GM18909 (cell line): ENCODE measurements around the gene C1QL2.

Source experiments
- ATAC-seq: cut with Tn5 transposase; IDR thresholded peaks from one replicate; pipeline ENCODE4 v1.9.1; 2021; ENCODE audit warnings: mild to moderate bottlenecking; ENCODE audit not compliant: unreplicated experiment, poor library complexity

C1QL2 gene

DNA sequence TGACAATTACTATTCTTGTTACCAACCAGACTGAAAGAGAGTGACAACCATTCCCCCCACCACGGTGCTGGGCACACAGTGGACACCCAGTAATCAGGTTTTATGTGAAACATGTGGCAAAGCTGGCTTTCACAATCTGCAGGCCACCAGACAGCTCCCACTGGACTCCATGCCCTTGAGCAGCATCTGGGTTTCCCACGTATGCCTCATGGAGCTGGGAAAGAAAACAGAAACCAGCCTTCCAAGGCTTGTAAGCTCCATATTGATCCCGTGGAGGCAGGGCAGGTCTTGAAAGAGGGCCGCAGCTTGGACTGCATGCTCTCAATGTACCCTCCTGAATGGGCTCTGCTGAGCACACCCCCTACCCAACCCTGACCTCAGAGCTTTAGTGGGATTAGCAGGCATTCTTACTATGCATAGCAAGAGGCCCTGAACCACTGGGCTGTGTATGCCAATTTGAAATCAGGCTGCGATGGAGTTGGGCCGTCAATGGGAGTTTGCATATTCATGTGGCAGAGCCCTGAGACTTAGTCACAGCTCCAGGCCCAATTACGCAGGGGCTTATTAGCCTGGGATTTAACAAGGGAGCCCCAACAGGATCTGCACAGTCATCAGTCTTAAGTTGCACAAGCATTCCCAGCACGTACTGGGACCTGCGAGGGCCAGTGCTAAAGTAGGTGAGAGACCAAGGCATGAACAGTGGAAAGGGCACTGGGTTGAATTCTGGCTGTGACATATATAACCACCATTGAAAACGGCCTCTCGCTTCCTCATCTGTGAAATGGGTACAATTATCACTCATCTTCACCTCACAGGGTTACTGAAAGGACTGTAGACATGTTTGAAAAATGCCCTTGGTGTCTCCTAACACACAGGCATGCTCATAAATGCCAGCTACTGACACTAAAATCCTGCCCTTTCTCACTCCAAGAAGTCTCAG is 10.5 kb downstream of the C1QL2 start:
- no peak for ATAC-seq

DNA sequence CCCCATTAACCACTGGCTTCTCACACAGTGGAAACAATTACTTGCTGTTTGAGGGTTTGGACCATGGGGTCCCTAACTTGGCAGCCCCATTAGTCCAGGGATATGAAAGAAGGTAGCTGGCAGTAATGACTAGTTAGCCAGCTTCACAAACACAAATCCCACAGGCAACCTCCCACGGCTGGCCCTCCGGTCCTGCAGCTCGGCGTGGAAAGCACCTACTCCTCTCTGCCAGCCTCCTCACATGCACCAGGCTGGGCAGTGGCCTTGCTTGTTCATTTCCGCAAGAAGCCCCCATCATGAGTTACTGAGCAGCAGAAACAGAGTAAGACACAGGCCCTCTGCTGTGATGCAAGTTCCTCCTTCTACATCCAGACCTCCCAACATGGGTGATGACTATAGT is 13.7 kb downstream of the C1QL2 start:
- no peak for ATAC-seq

GRCh38 chr2:119142824-119143223 is 15.7 kb downstream of the C1QL2 start:
- ATAC-seq, result no peak

DNA sequence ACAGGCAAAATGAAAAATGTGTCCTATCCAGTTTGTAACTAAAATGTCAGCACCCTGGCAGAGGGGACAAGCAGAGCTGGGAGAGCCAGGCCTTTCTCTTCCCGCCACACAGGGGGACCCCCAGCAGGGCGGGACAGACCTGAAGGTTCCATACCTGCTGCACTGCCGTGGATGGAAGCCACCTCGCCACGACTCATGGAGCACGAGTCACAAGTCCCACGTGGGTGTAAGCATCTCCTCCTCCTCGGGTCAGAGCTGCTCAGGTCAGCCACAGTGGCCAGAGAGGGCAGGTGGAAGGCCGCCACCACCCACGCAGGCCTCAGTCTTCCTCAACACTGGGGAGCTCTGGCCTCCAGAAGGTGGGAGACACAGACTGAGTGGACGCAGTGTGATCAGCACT is 21.0 kb downstream of the C1QL2 start:
- no peak for ATAC-seq

DNA sequence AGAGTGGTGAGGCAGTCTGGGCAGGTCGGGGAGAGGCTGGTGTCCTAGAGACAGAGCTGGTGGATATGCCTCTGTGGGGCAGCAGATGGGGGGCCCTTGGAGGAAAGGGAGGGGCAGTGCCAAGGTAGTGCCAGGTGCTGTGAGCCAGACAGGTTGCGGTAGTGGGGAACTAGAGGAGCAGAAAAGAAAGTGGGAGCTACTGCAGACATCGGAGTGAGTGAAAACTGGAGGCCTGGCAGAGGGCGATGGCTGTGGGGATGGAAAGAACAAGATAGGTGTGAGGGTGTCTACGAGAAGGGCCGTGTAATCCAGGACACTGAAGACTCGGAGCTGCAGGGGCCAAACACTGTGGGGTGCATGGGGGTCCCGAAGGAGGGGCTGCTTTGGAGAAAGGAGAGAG is 21.7 kb downstream of the C1QL2 start:
- ATAC-seq, result no peak

GRCh38 chr2:119136093-119136492 is 22.5 kb downstream of the C1QL2 start:
- ATAC-seq, result no peak

DNA sequence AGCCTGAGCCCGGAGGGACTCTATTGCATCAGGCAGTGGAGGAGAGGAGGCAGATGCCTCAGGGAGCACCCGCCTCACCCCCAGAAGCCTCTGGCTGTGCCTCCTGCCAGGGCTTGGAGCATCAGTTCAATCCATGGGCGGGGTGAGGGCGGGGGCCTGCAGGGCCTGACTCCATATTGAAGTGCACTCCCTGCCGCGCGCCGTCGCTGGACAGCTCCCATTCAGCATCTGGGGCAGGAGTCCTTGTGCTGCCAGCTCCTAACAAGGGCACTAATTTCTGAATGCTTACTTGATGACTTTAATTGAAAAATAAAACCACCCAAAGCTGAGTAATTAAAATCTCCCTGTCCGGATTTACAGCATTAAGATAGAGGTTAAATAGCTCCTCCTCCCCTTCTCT is 23.8 kb downstream of the C1QL2 start:
- no peak for ATAC-seq

DNA sequence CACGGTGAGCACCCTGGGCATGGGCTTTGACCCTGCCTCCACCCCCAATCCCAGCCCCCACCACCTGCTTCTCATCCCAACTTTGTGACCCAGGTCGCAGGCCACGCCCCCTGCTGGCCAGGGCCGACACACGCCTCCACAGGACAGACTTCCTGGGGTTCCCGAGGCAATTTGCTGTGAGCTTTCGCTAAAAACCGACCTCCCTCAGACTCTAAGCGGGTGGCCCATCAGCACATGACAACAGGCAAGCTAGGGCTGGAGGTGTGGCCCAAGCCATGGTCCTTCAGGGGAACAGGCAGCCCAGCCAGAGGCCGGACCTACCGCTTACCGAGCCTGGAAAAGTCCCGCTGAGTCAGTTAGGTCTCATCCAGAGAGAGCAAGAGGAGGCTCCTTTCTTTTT is 31.9 kb downstream of the C1QL2 start:
- peak; percentile 60 for ATAC-seq

- ATAC-seq, result no peak
Observed at GRCh38 chr2:119123389-119123788, 35.2 kb downstream of the C1QL2 start.

DNA sequence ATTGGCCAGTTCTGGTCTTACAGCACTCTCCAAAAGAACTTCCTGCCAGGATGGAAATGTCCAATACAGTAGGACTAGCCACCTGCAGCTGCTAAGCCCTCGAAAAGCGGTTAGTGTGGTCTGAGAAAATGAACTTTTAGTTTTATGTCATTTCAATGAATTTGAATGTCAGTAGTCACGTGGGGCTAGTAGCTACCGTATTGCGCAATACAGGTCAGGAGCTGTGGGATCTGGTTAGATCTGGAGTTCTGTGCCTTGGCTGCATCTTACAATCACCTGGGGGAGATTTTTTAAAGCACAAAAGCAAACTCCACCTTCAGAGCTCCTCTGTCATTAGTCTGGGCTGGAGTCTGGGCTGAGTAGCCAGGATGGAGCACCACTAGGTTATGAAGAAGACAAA is 35.9 kb downstream of the C1QL2 start:
- no peak for ATAC-seq

DNA sequence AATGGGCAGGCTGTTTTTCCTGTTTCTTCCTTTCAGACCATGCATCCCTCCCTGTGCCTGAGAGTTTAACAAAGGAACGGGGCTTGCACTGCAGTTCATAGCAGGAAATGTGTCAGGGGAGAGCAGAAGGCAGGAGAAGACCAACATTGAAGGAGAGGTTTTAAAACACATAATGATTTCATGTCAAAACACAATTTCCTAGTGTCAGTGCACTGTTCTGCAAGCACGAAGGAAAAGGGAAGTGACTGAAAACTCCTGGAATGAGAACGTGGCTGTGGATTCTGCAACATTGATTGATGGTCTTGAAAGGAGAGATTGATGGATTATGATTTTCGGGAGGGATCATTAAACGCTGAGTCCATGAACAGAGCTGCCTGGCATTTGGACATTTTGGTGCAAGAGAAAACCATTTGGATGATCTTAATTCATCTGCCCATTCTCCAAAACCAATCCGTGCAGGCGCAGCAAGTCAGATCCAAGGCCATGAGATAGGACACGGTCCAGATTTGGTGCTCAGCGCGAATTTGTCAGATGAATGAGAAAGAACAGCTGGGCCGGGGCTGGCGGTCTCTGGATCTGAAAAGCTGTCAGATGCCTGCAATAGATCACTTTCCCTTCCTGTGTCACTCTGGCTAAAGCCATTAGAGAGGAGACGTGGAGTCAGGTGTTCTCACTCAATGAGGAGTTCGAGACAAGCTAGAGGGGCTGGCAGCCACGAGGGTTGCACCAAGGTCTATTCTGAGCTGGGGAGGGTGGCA is 38.4 kb downstream of the C1QL2 start:
- ATAC-seq, result no peak

- ATAC-seq, result no peak
Observed at GRCh38 chr2:119119076-119119785, 39.3 kb downstream of the C1QL2 start.

DNA sequence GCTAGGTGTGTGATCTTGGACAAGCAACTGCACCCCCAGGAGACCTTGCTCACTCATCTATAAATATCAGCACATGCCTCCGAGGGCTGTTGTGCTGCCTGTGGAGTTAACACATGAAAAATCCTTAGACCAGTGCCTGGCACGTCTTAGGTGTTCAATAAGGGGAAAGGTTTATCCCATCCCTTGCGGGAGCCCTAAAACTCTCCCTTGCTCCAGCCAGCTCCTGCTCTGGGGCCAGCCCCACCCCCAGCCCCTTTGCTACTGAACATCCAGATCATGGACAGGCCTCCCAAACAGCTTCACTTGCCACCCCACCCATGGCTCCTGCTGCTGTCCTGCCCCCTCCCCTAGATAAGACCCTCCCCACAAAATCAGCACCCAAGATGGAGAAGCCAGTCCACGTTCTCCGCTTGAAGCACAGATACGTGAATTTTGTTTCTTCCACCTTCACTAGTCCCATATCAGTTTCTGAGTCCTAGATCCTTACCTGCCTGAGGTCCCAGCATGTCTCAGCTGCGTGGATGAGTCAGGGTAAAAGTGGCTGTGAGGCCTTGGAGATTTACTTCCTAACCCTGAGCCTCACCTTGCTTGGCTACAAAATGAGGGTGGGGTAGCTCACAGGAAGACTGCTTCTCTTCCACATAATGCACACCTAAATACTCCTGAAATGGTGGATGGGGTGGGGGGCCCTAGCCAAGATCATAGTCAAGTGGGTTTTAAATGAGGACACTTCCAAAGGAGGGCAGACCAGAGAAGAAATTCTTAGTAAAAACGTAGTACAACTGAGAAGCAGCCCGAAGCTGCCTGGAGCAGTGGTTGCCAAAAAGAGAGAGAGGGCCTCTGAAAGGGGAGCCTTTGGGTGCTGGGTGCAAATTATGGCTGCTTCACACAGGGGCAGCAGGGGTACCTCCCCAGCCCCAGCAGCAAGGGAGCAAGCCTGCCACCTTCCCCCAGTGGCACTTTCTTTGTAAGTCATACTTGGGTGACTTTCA is 40.4 kb downstream of the C1QL2 start:
- ATAC-seq, result no peak

- ATAC-seq, result no peak
Observed at GRCh38 chr2:119117408-119117807, 41.1 kb downstream of the C1QL2 start.

DNA sequence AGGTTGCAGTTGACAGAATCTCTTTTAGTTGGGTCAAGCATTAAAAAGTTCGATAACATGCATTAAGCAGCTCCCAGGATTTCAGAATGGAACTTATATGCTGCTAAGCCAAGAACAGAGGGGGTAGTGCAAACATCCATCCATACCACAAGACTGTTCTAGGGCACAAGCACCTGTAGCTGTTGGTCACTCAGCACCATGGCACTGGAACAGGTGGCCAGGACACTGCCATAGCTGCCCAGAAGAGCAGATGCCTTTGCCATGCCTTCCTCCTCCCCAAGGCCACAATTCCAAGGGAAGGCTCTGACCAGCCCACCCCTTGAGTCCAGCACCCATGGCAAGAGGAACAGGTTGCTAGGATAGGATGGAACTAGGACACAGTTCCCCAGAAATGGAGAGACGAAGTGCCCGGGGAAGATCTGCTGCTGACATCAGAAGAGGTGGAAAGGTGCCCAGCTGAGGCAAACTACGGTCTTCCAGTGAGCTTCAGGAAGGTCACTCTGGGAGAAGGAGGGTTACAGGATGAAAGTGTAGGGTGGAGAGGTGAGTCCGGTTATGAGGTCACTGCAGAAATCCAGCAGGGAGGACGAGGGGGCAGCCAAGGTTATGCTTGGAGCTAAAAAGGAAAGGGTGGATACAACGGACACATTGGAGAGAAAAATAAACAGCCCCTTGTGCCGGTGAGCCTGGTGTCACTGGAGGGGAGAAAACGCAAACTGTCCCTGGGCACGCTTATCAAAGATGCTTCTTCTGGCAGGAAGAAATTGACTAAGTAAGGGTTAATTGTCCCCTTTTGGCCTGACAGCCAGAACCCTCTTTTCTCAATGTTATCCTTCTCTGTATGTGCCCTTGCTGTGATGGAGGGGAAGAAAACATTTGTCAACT is 41.9 kb downstream of the C1QL2 start:
- ATAC-seq, result no peak

- ATAC-seq, result no peak
Observed at GRCh38 chr2:119114266-119114665, 44.3 kb downstream of the C1QL2 start.

DNA sequence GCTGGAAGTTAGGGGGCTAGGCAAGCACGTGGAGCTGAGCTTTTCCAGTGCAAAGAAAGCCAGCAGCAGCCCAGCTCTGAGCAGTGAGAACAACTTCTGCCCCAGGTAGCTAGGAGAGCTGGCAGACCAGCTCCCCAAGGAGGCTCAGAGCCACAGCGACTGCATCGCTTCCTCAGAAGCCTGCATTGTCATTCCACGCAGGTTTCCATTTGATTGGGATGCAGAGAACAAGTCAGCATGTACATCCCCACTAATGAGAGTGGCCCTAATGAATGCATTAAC is 45.1 kb downstream of the C1QL2 start:
- ATAC-seq, result no peak

- ATAC-seq, result no peak
Observed at GRCh38 chr2:119112770-119113488, 45.6 kb downstream of the C1QL2 start.
